ENCODE measurements around the gene PLXNB1.
"Not testable (repeated sequence)": the region's sequence is repeated elsewhere in the genome, so short reads cannot be mapped to it uniquely, and the experiment has no call there.

Gene PLXNB1

GRCh38 chr3:48464713-48465221, 34.9 kb upstream of the PLXNB1 start:
- Histone ChIP-seq H3K4me3 (ENCODE audit: insufficient read length, low read depth) (no peak overlapping the region), H3K27me3 (ENCODE audit: insufficient read depth, insufficient read length) (no peaks in the 10 kb centered on the region), H3K36me3 (ENCODE audit: insufficient read depth, insufficient read length, low read length) (peaks cover 91% of the 10 kb centered on the region), H3K9ac (ENCODE audit: insufficient read length, low read depth) (peak overlapping the region; percentile 52), H3K9me3 (ENCODE audit: insufficient read depth, low read length) (no peaks in the 10 kb centered on the region), H3K4me1 (ENCODE audit: insufficient read depth, insufficient read length) (peaks cover 35% of the 10 kb centered on the region)
- no peak for TF ChIP-seq YY1 (IDR thresholded peaks at IDR 0.05; ENCODE audit: insufficient read depth, insufficient read length)
- no peak for TF ChIP-seq ZNF274 (IDR thresholded peaks at IDR 0.05; ENCODE audit: low read depth, low read length)
- TF ChIP-seq SUZ12 (IDR thresholded peaks at IDR 0.05; ENCODE audit: extremely low read depth, insufficient read depth, insufficient read length) = no peak
- no peak for DNase-seq (ENCODE audit: low read depth, low spot score)

DNA sequence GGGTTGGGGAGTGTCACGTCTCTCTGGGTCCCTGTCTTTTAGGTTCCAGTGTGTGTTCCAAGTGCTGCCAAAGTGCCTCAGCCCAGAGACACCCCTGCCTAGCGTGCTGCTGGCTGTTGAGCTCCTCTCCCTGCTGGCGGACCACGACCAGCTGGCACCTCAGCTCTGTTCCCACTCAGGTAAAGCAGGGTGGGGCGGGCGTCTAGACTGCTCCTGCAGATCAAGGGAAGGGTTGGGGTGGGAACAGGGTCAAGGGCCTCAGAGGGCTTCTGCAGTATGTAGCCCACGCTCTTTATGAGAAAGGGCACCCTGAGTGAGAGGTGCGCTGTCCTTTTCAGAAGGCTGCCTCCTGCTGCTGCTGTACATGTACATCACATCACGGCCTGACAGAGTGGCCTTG, 33.8 kb upstream of the PLXNB1 start:
- H3K9ac ChIP-seq (ENCODE audit: insufficient read length, low read depth) = no peak overlapping the region
- TF ChIP-seq SUZ12 (IDR thresholded peaks at IDR 0.05; ENCODE audit: extremely low read depth, insufficient read depth, insufficient read length) (no peak), ZNF274 (IDR thresholded peaks at IDR 0.05; ENCODE audit: low read depth, low read length) (no peak), YY1 (IDR thresholded peaks at IDR 0.05; ENCODE audit: insufficient read depth, insufficient read length) (no peak)

DNA sequence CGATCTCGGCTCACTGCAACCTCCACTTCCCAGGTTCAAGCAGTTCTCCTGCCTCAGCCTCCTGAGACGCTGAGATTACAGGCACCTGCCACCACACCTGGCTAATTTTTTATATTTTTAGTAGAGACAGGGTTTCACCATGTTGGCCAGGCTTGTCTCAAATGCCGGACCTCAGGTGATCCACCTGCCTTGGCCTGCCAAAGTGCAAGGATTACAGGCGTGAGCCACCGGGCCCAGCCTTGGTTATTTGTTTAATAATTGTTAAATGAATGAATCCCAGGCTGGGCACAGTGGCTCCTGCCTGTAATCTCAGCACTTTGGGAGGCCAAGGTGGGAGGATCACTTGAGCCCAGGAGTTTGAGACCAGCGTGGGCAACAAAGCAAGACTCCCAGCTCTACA, 31.9 kb upstream of the PLXNB1 start:
- not testable (repeated sequence) for H3K4me3 ChIP-seq (ENCODE audit: insufficient read length, low read depth); H3K9ac ChIP-seq (ENCODE audit: insufficient read length, low read depth); DNase-seq (ENCODE audit: low read depth, low spot score); H3K9me3 ChIP-seq (ENCODE audit: insufficient read depth, low read length); H3K27me3 ChIP-seq (ENCODE audit: insufficient read depth, insufficient read length)
- H3K36me3 ChIP-seq (ENCODE audit: insufficient read depth, insufficient read length, low read length) = peaks cover 89% of the 10 kb centered on the region
- H3K4me1 ChIP-seq (ENCODE audit: insufficient read depth, insufficient read length) = peaks cover 16% of the 10 kb centered on the region

More for the DNA sequence above, 33.8 kb upstream of the PLXNB1 start:
- peaks cover 92% of the 10 kb centered on the region for H3K36me3 ChIP-seq (ENCODE audit: insufficient read depth, insufficient read length, low read length)
- no peaks in the 10 kb centered on the region for H3K9me3 ChIP-seq (ENCODE audit: insufficient read depth, low read length)
- H3K4me1 ChIP-seq (ENCODE audit: insufficient read depth, insufficient read length) = peaks cover 26% of the 10 kb centered on the region
- no peak overlapping the region for H3K4me3 ChIP-seq (ENCODE audit: insufficient read length, low read depth)
- DNase-seq (ENCODE audit: low read depth, low spot score) = no peak
- H3K27me3 ChIP-seq (ENCODE audit: insufficient read depth, insufficient read length) = no peaks in the 10 kb centered on the region

DNA sequence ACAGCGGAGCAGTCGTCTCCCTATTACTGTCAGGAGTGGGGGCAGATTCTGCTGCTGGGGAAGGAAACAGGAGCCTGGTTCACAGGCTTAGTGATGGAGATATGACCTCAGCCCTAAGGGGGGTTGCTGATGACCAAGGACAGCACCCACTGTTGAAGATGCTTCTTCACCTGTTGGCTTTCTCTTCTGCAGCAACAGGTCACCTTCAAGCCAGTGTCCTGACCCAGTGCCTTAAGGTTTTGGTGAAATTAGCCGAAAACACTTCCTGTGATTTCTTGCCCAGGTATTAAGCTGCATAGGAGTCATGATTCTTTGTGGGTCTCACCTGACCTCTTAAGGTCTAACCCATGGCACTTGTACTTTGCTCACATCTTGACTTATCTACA, 30.6 kb upstream of the PLXNB1 start:
- Histone ChIP-seq H3K4me3 (ENCODE audit: insufficient read length, low read depth) (no peak overlapping the region), H3K36me3 (ENCODE audit: insufficient read depth, insufficient read length, low read length) (peaks cover 88% of the 10 kb centered on the region), H3K4me1 (ENCODE audit: insufficient read depth, insufficient read length) (peaks cover 5% of the 10 kb centered on the region), H3K9ac (ENCODE audit: insufficient read length, low read depth) (no peak overlapping the region), H3K9me3 (ENCODE audit: insufficient read depth, low read length) (no peaks in the 10 kb centered on the region), H3K27me3 (ENCODE audit: insufficient read depth, insufficient read length) (no peaks in the 10 kb centered on the region)
- no peak for DNase-seq (ENCODE audit: low read depth, low spot score)
- TF ChIP-seq SUZ12 (IDR thresholded peaks at IDR 0.05; ENCODE audit: extremely low read depth, insufficient read depth, insufficient read length) (no peak), ZNF274 (IDR thresholded peaks at IDR 0.05; ENCODE audit: low read depth, low read length) (no peak)

DNA sequence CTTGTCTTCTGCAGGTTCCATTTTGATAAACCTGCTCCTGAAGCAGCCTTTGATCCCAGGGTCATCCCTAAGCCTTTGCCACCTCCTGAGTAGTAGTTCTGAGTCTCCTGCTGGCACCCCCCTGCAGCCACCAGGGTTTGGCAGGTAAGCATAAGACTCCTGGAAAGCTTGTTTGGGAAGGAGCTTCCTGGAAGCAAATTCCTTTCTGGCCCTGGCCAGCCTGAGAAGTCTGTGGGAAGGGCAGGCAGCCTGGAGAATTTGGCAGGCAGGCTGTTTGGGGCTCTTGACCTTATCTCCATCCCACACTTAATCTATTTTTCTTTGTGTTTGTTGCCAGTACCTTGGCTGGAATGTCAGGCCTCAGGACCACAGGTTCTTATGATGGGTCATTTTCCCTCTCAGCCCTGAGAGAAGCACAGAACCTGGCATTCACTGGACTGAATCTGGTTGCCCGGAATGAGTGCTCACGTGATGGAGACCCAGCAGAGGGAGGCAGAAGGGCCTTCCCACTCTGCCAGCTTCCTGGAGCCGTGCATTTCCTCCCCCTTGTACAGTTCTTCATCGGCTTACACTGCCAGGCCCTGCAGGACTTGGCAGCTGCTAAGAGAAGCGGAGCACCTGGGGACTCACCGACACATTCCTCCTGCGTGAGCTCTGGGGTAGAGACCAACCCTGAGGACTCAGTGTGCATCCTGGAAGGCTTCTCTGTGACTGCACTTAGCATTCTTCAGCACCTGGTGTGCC, 30.1 kb upstream of the PLXNB1 start:
- H3K27me3 ChIP-seq (ENCODE audit: insufficient read depth, insufficient read length) = no peaks in the 10 kb centered on the region
- no peaks in the 10 kb centered on the region for H3K9me3 ChIP-seq (ENCODE audit: insufficient read depth, low read length)
- H3K4me3 ChIP-seq (ENCODE audit: insufficient read length, low read depth) = no peak overlapping the region
- H3K4me1 ChIP-seq (ENCODE audit: insufficient read depth, insufficient read length) = no peaks in the 10 kb centered on the region
- no peak for DNase-seq (ENCODE audit: low read depth, low spot score)
- TF ChIP-seq ZNF274 (IDR thresholded peaks at IDR 0.05; ENCODE audit: low read depth, low read length) = no peak
- no peak for TF ChIP-seq YY1 (IDR thresholded peaks at IDR 0.05; ENCODE audit: insufficient read depth, insufficient read length)
- no peak overlapping the region for H3K9ac ChIP-seq (ENCODE audit: insufficient read length, low read depth)
- peaks cover 88% of the 10 kb centered on the region for H3K36me3 ChIP-seq (ENCODE audit: insufficient read depth, insufficient read length, low read length)

DNA sequence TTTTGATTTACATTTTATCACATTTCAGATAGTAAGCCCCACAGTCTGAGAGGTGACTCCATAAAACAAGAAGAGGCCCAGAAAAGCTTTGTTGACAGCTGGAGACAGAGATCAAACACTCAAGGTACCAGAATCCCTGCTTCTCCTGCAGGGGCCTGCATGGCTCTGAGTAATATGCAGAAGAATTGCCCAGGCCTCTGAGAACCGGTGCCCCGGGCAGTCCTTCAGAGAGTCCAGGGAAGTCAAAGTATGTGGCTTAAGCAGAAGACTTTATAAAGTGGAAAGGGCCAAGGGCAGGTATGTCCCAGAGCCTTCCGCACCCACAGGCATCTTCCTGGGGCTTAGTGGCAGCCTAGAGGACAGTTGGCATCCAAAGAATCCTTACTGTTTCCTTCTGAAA, 29.4 kb upstream of the PLXNB1 start:
- Histone ChIP-seq H3K9ac (ENCODE audit: insufficient read length, low read depth) (no peak overlapping the region), H3K27me3 (ENCODE audit: insufficient read depth, insufficient read length) (no peaks in the 10 kb centered on the region), H3K4me3 (ENCODE audit: insufficient read length, low read depth) (no peak overlapping the region), H3K36me3 (ENCODE audit: insufficient read depth, insufficient read length, low read length) (peaks cover 85% of the 10 kb centered on the region), H3K9me3 (ENCODE audit: insufficient read depth, low read length) (no peaks in the 10 kb centered on the region), H3K4me1 (ENCODE audit: insufficient read depth, insufficient read length) (no peaks in the 10 kb centered on the region)
- no peak for DNase-seq (ENCODE audit: low read depth, low spot score)
- no peak for TF ChIP-seq ZNF274 (IDR thresholded peaks at IDR 0.05; ENCODE audit: low read depth, low read length)
- TF ChIP-seq YY1 (IDR thresholded peaks at IDR 0.05; ENCODE audit: insufficient read depth, insufficient read length) = no peak
- TF ChIP-seq SUZ12 (IDR thresholded peaks at IDR 0.05; ENCODE audit: extremely low read depth, insufficient read depth, insufficient read length) = no peak

GRCh38 chr3:48456456-48456855, 26.6 kb upstream of the PLXNB1 start:
- Histone ChIP-seq H3K9ac (ENCODE audit: insufficient read length, low read depth) (no peak overlapping the region), H3K36me3 (ENCODE audit: insufficient read depth, insufficient read length, low read length) (peaks cover 92% of the 10 kb centered on the region), H3K9me3 (ENCODE audit: insufficient read depth, low read length) (no peaks in the 10 kb centered on the region), H3K4me3 (ENCODE audit: insufficient read length, low read depth) (no peak overlapping the region), H3K27me3 (ENCODE audit: insufficient read depth, insufficient read length) (no peaks in the 10 kb centered on the region), H3K4me1 (ENCODE audit: insufficient read depth, insufficient read length) (no peaks in the 10 kb centered on the region)
- no peak for TF ChIP-seq ZNF274 (IDR thresholded peaks at IDR 0.05; ENCODE audit: low read depth, low read length)
- TF ChIP-seq YY1 (IDR thresholded peaks at IDR 0.05; ENCODE audit: insufficient read depth, insufficient read length) = no peak
- TF ChIP-seq SUZ12 (IDR thresholded peaks at IDR 0.05; ENCODE audit: extremely low read depth, insufficient read depth, insufficient read length) = no peak
- no peak for DNase-seq (ENCODE audit: low read depth, low spot score)

All from NT2/D1 (cell line).